Breast epithelium (tissue), 3 donors: ENCODE measurements around the gene PDK1.

Experiments used
- POLR2A ChIP-seq: fragments of 450-650 bp; IDR thresholded peaks from one replicate; pipeline ENCODE4 v1.6.1; 2016; ENCODE audit warnings: antibody characterized with exemption, mild to moderate bottlenecking, moderate library complexity
- TF ChIP-seq, protein P1 (sequence below), 3 donors: fragments of 450-650 bp; IDR thresholded peaks; one replicate each; pipeline ENCODE4 v1.5.1; 2016 to 2017; ENCODE audit warnings: antibody characterized with exemption in 3 of 3, mild to moderate bottlenecking in 3 of 3, moderate library complexity in 3 of 3

DNA sequence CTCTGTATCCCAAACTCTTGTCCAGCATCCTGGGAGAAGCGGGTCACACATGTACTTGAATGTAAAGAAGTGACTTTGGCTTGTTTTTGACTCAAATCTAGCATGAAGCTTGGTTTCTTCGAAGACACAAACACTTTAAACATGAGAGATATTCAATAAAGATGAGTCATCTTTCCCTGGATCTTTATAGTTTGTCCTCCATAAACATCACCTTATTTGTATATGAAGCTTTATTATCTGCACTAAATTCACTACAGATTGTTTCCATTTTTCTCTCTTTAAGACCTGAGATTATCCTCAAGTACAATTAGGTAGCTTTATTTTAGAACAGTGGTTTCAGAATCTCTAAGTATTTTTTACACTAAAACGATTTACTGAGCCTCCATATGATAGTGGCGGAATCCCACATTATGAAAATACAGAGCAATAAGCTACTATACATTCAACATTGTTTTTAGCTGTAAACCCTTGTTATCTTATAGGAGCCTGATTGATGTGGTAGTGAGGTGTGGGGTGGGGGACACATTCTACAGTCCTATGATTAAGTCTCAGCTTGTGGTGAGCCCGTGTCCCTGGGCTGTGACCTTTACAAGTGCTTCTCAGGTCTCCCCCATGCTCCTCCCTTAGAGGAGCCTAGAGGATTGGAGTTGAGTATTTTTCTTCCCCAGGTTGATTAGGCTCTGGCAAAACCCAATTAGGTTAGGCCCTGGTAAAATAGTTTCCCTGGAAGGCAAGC is 100.1 kb downstream of the PDK1 start:
- no peak for TF ChIP-seq POLR2A
- TF ChIP-seq, protein P1, sequence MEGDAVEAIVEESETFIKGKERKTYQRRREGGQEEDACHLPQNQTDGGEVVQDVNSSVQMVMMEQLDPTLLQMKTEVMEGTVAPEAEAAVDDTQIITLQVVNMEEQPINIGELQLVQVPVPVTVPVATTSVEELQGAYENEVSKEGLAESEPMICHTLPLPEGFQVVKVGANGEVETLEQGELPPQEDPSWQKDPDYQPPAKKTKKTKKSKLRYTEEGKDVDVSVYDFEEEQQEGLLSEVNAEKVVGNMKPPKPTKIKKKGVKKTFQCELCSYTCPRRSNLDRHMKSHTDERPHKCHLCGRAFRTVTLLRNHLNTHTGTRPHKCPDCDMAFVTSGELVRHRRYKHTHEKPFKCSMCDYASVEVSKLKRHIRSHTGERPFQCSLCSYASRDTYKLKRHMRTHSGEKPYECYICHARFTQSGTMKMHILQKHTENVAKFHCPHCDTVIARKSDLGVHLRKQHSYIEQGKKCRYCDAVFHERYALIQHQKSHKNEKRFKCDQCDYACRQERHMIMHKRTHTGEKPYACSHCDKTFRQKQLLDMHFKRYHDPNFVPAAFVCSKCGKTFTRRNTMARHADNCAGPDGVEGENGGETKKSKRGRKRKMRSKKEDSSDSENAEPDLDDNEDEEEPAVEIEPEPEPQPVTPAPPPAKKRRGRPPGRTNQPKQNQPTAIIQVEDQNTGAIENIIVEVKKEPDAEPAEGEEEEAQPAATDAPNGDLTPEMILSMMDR (IDR thresholded peaks at IDR 0.05): no peak
